ENCODE data around the gene PRKCQ.

The PRKCQ gene

GRCh38 chr10:6588845-6589244 is 8.8 kb upstream of the PRKCQ start:
- Histone ChIP-seq H2AFZ (ENCODE audit: low read length) (no peak overlapping the region), H3K4me3 (ENCODE audit: low read depth, low read length, poor library complexity, severe bottlenecking) (no peak overlapping the region), H4K20me1 (ENCODE audit: insufficient read depth, low read length) (no peaks in the 10 kb centered on the region), H3F3A (ENCODE audit: insufficient read depth, low read length) (no peaks in the 10 kb centered on the region), H3K9me3 (ENCODE audit: low read length) (no peaks in the 10 kb centered on the region), H3K79me2 (ENCODE audit: insufficient read depth, low read length) (no peaks in the 10 kb centered on the region), H3K9ac (ENCODE audit: low read length) (no peak overlapping the region), H3K36me3 (ENCODE audit: insufficient read depth, low read length) (no peaks in the 10 kb centered on the region), H3K27ac (ENCODE audit: low read depth, low read length, poor library complexity, severe bottlenecking) (no peak overlapping the region), H3K27me3 (ENCODE audit: insufficient read depth, low read length) (no peaks in the 10 kb centered on the region), H3K4me2 (ENCODE audit: low read length) (no peak overlapping the region), H3K4me1 (ENCODE audit: insufficient read depth, low read length, severe bottlenecking) (no peaks in the 10 kb centered on the region), H3K9me2 (ENCODE audit: low read depth, low read length) (no peaks in the 10 kb centered on the region)
- TF ChIP-seq EZH2 (IDR thresholded peaks at IDR 0.05; ENCODE audit: borderline replicate concordance, low read length) (no peak), CTCF (IDR thresholded peaks at IDR 0.05; ENCODE audit: low read length) (no peak)

DNA sequence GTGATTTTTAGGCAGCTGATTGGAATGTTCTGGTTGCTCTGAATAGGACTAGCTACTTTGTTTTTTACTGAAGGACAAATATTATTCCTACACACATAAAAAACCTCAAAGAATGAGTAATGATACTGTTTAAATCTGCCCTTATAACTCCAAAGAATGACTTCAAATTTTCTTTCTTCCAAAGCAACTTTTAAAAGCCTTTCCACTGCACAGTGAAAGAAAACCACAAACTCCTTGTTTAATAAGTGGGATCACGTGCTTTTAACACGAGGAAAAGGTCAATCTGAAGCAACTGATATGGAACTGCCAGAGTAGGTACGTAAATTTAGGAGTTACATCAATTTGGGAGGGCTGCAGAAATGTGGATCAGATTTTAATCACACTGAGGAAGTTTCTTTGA is 8.0 kb upstream of the PRKCQ start:
- no peaks in the 10 kb centered on the region for H3K79me2 ChIP-seq (ENCODE audit: insufficient read depth, low read length)
- no peaks in the 10 kb centered on the region for H3K9me3 ChIP-seq (ENCODE audit: low read length)
- TF ChIP-seq CTCF (IDR thresholded peaks at IDR 0.05; ENCODE audit: low read length) (no peak), EZH2 (IDR thresholded peaks at IDR 0.05; ENCODE audit: borderline replicate concordance, low read length) (no peak)
- H2AFZ ChIP-seq (ENCODE audit: low read length), result no peak overlapping the region
- H4K20me1 ChIP-seq (ENCODE audit: insufficient read depth, low read length), result no peaks in the 10 kb centered on the region
- no peaks in the 10 kb centered on the region for H3F3A ChIP-seq (ENCODE audit: insufficient read depth, low read length)
- H3K4me2 ChIP-seq (ENCODE audit: low read length), result no peak overlapping the region
- H3K9me2 ChIP-seq (ENCODE audit: low read depth, low read length), result no peaks in the 10 kb centered on the region
- no peaks in the 10 kb centered on the region for H3K27me3 ChIP-seq (ENCODE audit: insufficient read depth, low read length)
- H3K4me1 ChIP-seq (ENCODE audit: insufficient read depth, low read length, severe bottlenecking), result no peaks in the 10 kb centered on the region
- no peak overlapping the region for H3K4me3 ChIP-seq (ENCODE audit: low read depth, low read length, poor library complexity, severe bottlenecking)
- no peak overlapping the region for H3K27ac ChIP-seq (ENCODE audit: low read depth, low read length, poor library complexity, severe bottlenecking)
- no peak overlapping the region for H3K9ac ChIP-seq (ENCODE audit: low read length)
- no peaks in the 10 kb centered on the region for H3K36me3 ChIP-seq (ENCODE audit: insufficient read depth, low read length)

DNA sequence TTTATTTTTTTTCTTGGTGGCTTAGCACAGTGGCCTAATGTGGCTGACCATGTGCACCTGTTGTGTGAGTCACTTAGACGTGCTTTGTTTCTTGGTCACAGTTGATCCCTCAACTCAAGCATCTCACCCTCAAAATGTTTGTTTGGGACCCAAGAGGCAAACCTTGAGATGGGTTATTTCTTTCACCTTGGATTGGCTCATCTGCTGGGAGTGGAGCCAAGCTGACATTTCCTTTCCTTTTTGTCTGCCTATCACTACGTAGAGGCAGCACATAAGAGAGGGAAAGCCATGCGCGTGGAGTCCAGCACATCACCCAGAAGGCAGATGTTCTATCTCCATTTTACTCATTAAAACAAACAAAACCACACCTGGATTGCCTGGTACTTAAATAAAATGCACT is 6.4 kb upstream of the PRKCQ start:
- Histone ChIP-seq H3K4me2 (ENCODE audit: low read length) (no peak overlapping the region), H3F3A (ENCODE audit: insufficient read depth, low read length) (no peaks in the 10 kb centered on the region), H3K79me2 (ENCODE audit: insufficient read depth, low read length) (no peaks in the 10 kb centered on the region), H3K27me3 (ENCODE audit: insufficient read depth, low read length) (no peaks in the 10 kb centered on the region), H3K9ac (ENCODE audit: low read length) (no peak overlapping the region), H3K36me3 (ENCODE audit: insufficient read depth, low read length) (no peaks in the 10 kb centered on the region), H3K9me3 (ENCODE audit: low read length) (no peaks in the 10 kb centered on the region), H4K20me1 (ENCODE audit: insufficient read depth, low read length) (no peaks in the 10 kb centered on the region), H3K9me2 (ENCODE audit: low read depth, low read length) (no peaks in the 10 kb centered on the region), H3K27ac (ENCODE audit: low read depth, low read length, poor library complexity, severe bottlenecking) (no peak overlapping the region), H3K4me3 (ENCODE audit: low read depth, low read length, poor library complexity, severe bottlenecking) (no peak overlapping the region), H2AFZ (ENCODE audit: low read length) (no peak overlapping the region), H3K4me1 (ENCODE audit: insufficient read depth, low read length, severe bottlenecking) (no peaks in the 10 kb centered on the region)
- no peak for TF ChIP-seq EZH2 (IDR thresholded peaks at IDR 0.05; ENCODE audit: borderline replicate concordance, low read length)
- no peak for TF ChIP-seq CTCF (IDR thresholded peaks at IDR 0.05; ENCODE audit: low read length)
